HCT116 (cell line): ENCODE measurements around the gene RNASEH2C. TPM values are rescaled to one million over a fixed set of nuclear protein-coding genes. Genes with fewer than 3 reads are reported as not detected.
"Not testable (repeated sequence)": the region's sequence is repeated elsewhere in the genome, so short reads cannot be mapped to it uniquely, and the experiment has no call there.

Source experiments
- ATAC-seq: fragments of 200-7000 bp; cut with Tn5 transposase; 2 replicates; pipeline ENCODE4 v1.9.1; 2020; ENCODE audit warnings: mild to moderate bottlenecking, moderate library complexity
- BruUV-seq: library from RNA; stranded (reverse); fragments of 400-500 nt; replicated peaks from 2 replicates; lab custom pipeline; 2021; lab: Mats Ljungman, UMichigan
- CTCF ChIA-PET: fragments of 300-600 bp; sonication (Branson Sonifier 250); formaldehyde crosslinking; loops from one replicate; lab custom pipeline; 2021; ENCODE audit warnings: antibody characterized with exemption; lab: Charles Lee
- POLR2A ChIA-PET: fragments of 300-600, 350-600 bp; sonication (Branson Sonifier 250); formaldehyde crosslinking; loops from one replicate; lab custom pipeline; 2021; ENCODE audit warnings: antibody characterized with exemption; lab: Charles Lee
- RAD21 ChIA-PET, 2 experiments: fragments of 300-600 bp; sonication (Branson Sonifier 250); formaldehyde crosslinking; loops; one replicate each; lab custom pipeline; 2023; ENCODE audit warnings: low total read pairs in 2 of 2; ENCODE audit not compliant: uncharacterized antibody in 2 of 2, unreplicated experiment in 2 of 2, low non-redundant PET in 1 of 2; lab: Charles Lee
- DNase-seq: peaks from one replicate; pipeline ENCODE4 v3.0.0-alpha.2; 2010; ENCODE audit warnings: low read depth, low spot score
- H2AFZ ChIP-seq: fragments of 200-600 bp; shearing (Covaris generic), sonication (generic); 2 replicates; pipeline ENCODE4 v1.6.1; 2017; ENCODE audit warnings: low read depth, mixed run types, mixed read lengths, antibody characterized with exemption, low read length; ENCODE audit not compliant: poor library complexity, severe bottlenecking
- H3K27ac ChIP-seq: 2 replicates; pipeline ENCODE4 v1.5.1; 2012; ENCODE audit warnings: low read depth, low read length
- H3K27me3 ChIP-seq: fragments of 200-600 bp; sonication (generic); 2 replicates; pipeline ENCODE4 v1.6.1; 2016; ENCODE audit warnings: mixed run types, low read length, mixed read lengths; ENCODE audit not compliant: insufficient read depth
- H3K36me3 ChIP-seq, 2 experiments: fragments of 200-500 bp in 1 of 2; fragments of 200-600 bp in 1 of 2; sonication (Bioruptor generic) in 1 of 2; sonication (generic) in 1 of 2; 2 replicates each; pipeline versions ENCODE4 v1.5.1 to v1.6.1; 2014 to 2016; ENCODE audit warnings: low read length in 2 of 2, inconsistent platforms in 1 of 2, mixed read lengths in 1 of 2, mixed run types in 1 of 2; ENCODE audit not compliant: insufficient read depth in 2 of 2, control insufficient read depth in 1 of 2
- H3K4me1 ChIP-seq, 2 experiments: fragments of 200-600 bp in 1 of 2; sonication (generic) in 1 of 2; 2 replicates each; pipeline versions ENCODE4 v1.5.1 to v1.6.1; 2012 to 2017; ENCODE audit warnings: low read length in 2 of 2, inconsistent platforms in 1 of 2, mild to moderate bottlenecking in 1 of 2, mixed read lengths in 1 of 2, mixed run types in 1 of 2, moderate library complexity in 1 of 2; ENCODE audit not compliant: insufficient read depth in 2 of 2, control insufficient read depth in 1 of 2
- H3K4me2 ChIP-seq: fragments of 200-600 bp; sonication (generic); 2 replicates; pipeline ENCODE4 v1.6.1; 2017; ENCODE audit warnings: mixed run types, low read length, mixed read lengths
- H3K4me3 ChIP-seq, 2 experiments: fragments of 200-600 bp in 1 of 2; sonication (generic) in 1 of 2; replicated peaks in 1 of 2; 2 replicates each; pipeline ENCODE4 v1.5.1; 2011 to 2016; ENCODE audit warnings: low read length in 2 of 2, control low read depth in 1 of 2, low read depth in 1 of 2, mild to moderate bottlenecking in 1 of 2, mixed read lengths in 1 of 2, mixed run types in 1 of 2
- H3K79me2 ChIP-seq: fragments of 200-600 bp; sonication (generic); 2 replicates; pipeline ENCODE4 v1.6.1; 2017; ENCODE audit warnings: mild to moderate bottlenecking, mixed run types, low read length, moderate library complexity, mixed read lengths; ENCODE audit not compliant: insufficient read depth
- H3K9ac ChIP-seq: fragments of 200-600 bp; sonication (generic); 2 replicates; pipeline ENCODE4 v1.6.1; 2016; ENCODE audit warnings: low read length, mixed read lengths
- H3K9me2 ChIP-seq: fragments of 200-600 bp; sonication (generic), shearing (Covaris generic); 2 replicates; pipeline ENCODE4 v1.6.1; 2017; ENCODE audit warnings: mixed run types, mild to moderate bottlenecking, moderate library complexity; ENCODE audit not compliant: insufficient read depth
- H3K9me3 ChIP-seq, 2 experiments: fragments of 200-500 bp in 1 of 2; fragments of 200-600 bp in 1 of 2; sonication (Bioruptor generic) in 1 of 2; sonication (generic) in 1 of 2; 2 replicates each; pipeline ENCODE4 v1.6.1; 2014 to 2017; ENCODE audit warnings: low read length in 2 of 2, mixed read lengths in 2 of 2, inconsistent platforms in 1 of 2, low read depth in 1 of 2, mild to moderate bottlenecking in 1 of 2, mixed run types in 1 of 2, moderate library complexity in 1 of 2; ENCODE audit not compliant: control insufficient read depth in 1 of 2, insufficient read depth in 1 of 2
- H4K20me1 ChIP-seq: fragments of 200-600 bp; sonication (generic), shearing (Covaris generic); 2 replicates; pipeline ENCODE4 v1.6.1; 2017; ENCODE audit warnings: mixed run types, mild to moderate bottlenecking, moderate library complexity; ENCODE audit not compliant: insufficient read depth
- POLR2AphosphoS5 ChIP-seq: IDR thresholded peaks from 2 replicates; pipeline ENCODE4 v1.6.1; 2011; ENCODE audit warnings: mild to moderate bottlenecking, low read depth, low read length, moderate library complexity
- intact Hi-C: fragments of 100-400 bp; cut with micrococcal nuclease; formaldehyde crosslinking; loops from 2 replicates; pipeline ENCODE4 v1.10.0; 2022
- total RNA-seq: library from RNA; stranded (reverse); gene quantifications from one replicate; pipeline ENCODE4 v1.2.1, GENCODE V29; 2021; ENCODE audit not compliant: unreplicated experiment
- TF ChIP-seq, protein P1 (sequence below): IDR thresholded peaks from 2 replicates; pipeline ENCODE4 v1.6.1; 2011; ENCODE audit warnings: mild to moderate bottlenecking, low read length, moderate library complexity; ENCODE audit not compliant: insufficient replicate concordance; ENCODE audit errors: extremely low read depth
- TF ChIP-seq, protein P2 (sequence below): IDR thresholded peaks from 2 replicates; pipeline ENCODE4 v1.6.1; 2012

RNASEH2C gene
- total RNA-seq, 1 experiment from 2014 or later, result 28.5 TPM

DNA sequence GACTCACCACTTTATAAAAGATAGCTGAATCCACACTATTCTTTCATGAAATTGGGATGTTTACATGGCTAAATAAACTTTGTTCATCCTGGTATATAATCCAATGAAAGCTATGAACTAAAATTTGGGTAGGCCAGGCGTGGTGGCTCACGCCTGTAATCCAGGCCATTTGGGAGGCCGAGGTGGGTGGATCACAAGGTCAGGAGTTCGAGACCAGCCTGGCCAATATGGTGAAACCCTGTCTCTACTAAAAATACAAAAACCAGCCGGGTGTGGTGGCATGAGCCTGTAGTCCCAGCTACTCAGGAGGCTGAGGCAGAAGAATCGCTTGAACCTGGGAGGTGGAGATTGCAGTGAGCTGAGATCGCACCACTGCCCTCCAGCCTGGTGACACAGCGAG lies 28.8 kb downstream of the RNASEH2C start:
- H3K9me2 ChIP-seq, BruUV-seq, H3K4me2 ChIP-seq, H4K20me1 ChIP-seq, ATAC-seq, H2AFZ ChIP-seq, H3K79me2 ChIP-seq, POLR2A ChIA-PET, H3K36me3 ChIP-seq, H3K27ac ChIP-seq, H3K27me3 ChIP-seq, intact Hi-C loops, H3K4me3 ChIP-seq, RAD21 ChIA-PET, H3K9me3 ChIP-seq, CTCF ChIA-PET, DNase-seq, H3K9ac ChIP-seq: not testable (repeated sequence)
- H3K4me1 ChIP-seq, result peaks cover 11% of the 10 kb centered on the region in 2 experiments; a peak in 3 of 4 replicates

DNA sequence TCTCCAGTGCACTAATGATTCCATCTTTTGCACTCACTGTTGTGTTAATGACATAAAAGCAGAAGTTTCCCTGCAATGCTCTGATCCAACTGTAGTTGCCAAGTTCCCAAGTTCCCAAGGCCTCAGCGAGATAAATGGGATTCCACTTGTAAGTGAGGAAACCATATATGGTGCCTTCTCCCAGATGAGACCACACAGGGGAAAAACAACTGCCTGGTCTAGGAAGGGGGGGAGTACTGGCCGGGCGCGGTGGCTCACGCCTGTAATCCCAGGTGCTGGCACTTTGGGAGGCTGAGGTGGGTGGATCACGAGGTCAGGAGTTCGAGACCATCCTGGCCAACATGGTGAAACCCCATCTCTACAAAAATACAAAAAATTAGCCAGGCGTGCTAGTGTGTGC lies 34.6 kb downstream of the RNASEH2C start:
- ChIA-PET RAD21 (no interaction called here), CTCF (no interaction called here), POLR2A (no interaction called here)
- no TSS peak for BruUV-seq
- Histone ChIP-seq H3K9me3 (no peaks in the 10 kb centered on the region), H3K36me3 (no peaks in the 10 kb centered on the region), H3K27me3 (no peaks in the 10 kb centered on the region), H4K20me1 (no peaks in the 10 kb centered on the region), H3K9me2 (no peaks in the 10 kb centered on the region), H3K27ac (no peak overlapping the region), H3K9ac (no peak overlapping the region), H3K4me2 (no peak overlapping the region), H3K4me3 (no peak overlapping the region), H3K4me1 (peaks cover 0 to 5% of the 10 kb centered on the region in 2 experiments; a peak in 1 of 4 replicates), H3K79me2 (no peaks in the 10 kb centered on the region), H2AFZ (no peak overlapping the region)
- TF ChIP-seq POLR2AphosphoS5, result no peak
- TF ChIP-seq, protein P1, sequence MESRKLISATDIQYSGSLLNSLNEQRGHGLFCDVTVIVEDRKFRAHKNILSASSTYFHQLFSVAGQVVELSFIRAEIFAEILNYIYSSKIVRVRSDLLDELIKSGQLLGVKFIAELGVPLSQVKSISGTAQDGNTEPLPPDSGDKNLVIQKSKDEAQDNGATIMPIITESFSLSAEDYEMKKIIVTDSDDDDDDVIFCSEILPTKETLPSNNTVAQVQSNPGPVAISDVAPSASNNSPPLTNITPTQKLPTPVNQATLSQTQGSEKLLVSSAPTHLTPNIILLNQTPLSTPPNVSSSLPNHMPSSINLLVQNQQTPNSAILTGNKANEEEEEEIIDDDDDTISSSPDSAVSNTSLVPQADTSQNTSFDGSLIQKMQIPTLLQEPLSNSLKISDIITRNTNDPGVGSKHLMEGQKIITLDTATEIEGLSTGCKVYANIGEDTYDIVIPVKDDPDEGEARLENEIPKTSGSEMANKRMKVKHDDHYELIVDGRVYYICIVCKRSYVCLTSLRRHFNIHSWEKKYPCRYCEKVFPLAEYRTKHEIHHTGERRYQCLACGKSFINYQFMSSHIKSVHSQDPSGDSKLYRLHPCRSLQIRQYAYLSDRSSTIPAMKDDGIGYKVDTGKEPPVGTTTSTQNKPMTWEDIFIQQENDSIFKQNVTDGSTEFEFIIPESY, result no peak
- TF ChIP-seq, protein P2, sequence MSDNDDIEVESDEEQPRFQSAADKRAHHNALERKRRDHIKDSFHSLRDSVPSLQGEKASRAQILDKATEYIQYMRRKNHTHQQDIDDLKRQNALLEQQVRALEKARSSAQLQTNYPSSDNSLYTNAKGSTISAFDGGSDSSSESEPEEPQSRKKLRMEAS, result no peak
- DNase-seq (no peak), ATAC-seq (no peak)
- intact Hi-C loops, result no loop called here

DNA sequence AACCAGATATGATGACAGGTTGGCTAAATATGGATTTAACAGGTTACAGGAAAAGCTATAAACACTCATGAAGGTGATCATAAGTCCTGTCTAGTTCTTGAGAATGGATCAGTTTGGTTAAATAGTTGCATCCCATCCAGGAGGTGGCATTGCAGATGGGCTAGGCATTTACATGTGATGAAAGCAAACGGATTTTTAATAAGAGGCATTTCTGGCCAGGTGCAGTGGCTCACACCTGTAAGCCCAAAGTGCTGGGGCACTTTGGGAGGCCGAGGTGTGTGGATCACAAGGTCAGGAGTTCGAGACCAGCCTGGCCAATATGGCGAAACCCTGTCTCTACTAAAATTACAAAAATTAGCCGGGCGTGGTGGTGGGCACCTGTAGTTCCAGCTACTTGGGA lies 37.1 kb downstream of the RNASEH2C start:
- intact Hi-C loops, H3K27ac ChIP-seq, BruUV-seq, H2AFZ ChIP-seq, H3K36me3 ChIP-seq, H3K4me1 ChIP-seq, H3K4me3 ChIP-seq, RAD21 ChIA-PET, H3K4me2 ChIP-seq, H3K9me2 ChIP-seq, CTCF ChIA-PET, H3K79me2 ChIP-seq, H4K20me1 ChIP-seq, H3K9me3 ChIP-seq, POLR2A ChIA-PET, H3K27me3 ChIP-seq, DNase-seq, ATAC-seq, H3K9ac ChIP-seq: not testable (repeated sequence)
